ENCODE measurements around the gene ANKRD23.

The ANKRD23 gene

DNA sequence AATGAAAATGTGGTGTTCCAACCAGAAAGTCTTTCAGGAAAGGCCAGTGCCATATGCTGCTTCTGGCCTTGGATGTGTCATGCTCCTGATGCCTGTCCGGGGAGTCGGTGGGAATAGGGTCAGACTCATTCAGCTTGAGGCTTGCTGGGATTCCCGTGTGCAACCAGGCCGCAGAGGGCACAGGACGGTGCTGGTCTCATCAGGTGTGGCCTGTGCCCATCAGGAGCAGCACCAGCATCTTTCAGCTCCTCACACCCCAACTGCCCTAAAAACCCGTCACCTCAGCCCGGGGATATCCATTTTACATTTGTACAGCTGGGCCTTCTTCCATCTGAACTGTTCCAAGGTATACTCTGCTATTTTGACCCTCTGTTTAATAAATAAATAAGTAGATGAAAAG, 41.1 kb downstream of the ANKRD23 start:
- TF ChIP-seq, protein P1, sequence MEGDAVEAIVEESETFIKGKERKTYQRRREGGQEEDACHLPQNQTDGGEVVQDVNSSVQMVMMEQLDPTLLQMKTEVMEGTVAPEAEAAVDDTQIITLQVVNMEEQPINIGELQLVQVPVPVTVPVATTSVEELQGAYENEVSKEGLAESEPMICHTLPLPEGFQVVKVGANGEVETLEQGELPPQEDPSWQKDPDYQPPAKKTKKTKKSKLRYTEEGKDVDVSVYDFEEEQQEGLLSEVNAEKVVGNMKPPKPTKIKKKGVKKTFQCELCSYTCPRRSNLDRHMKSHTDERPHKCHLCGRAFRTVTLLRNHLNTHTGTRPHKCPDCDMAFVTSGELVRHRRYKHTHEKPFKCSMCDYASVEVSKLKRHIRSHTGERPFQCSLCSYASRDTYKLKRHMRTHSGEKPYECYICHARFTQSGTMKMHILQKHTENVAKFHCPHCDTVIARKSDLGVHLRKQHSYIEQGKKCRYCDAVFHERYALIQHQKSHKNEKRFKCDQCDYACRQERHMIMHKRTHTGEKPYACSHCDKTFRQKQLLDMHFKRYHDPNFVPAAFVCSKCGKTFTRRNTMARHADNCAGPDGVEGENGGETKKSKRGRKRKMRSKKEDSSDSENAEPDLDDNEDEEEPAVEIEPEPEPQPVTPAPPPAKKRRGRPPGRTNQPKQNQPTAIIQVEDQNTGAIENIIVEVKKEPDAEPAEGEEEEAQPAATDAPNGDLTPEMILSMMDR (IDR thresholded peaks at IDR 0.05): no peak

GRCh38 chr2:96801786-96802595, 41.8 kb downstream of the ANKRD23 start:
- Mint-ChIP-seq H3K36me3 (ENCODE audit: low read depth) (peaks cover 9% of the 10 kb centered on the region), H3K9me3 (peaks cover 6% of the 10 kb centered on the region), H3K27ac (no peak overlapping the region), H3K4me1 (no peaks in the 10 kb centered on the region), H3K4me3 (no peak overlapping the region), H3K27me3 (ENCODE audit: low read depth, poor library complexity) (peaks cover 9% of the 10 kb centered on the region)
- TF ChIP-seq, protein P1 (IDR thresholded peaks at IDR 0.05): no peak
- no peak for DNase-seq

More for the DNA sequence above, 41.1 kb downstream of the ANKRD23 start:
- no peak overlapping the region for H3K4me3 Mint-ChIP-seq
- peaks cover 9% of the 10 kb centered on the region for H3K27me3 Mint-ChIP-seq (ENCODE audit: low read depth, poor library complexity)
- H3K36me3 Mint-ChIP-seq (ENCODE audit: low read depth): peaks cover 9% of the 10 kb centered on the region
- no peak for DNase-seq
- peaks cover 6% of the 10 kb centered on the region for H3K9me3 Mint-ChIP-seq
- no peaks in the 10 kb centered on the region for H3K4me1 Mint-ChIP-seq
- no peak overlapping the region for H3K27ac Mint-ChIP-seq

- H3K27me3 Mint-ChIP-seq (ENCODE audit: low read depth, poor library complexity): peaks cover 5% of the 10 kb centered on the region
- H3K9me3 Mint-ChIP-seq: peaks cover 2% of the 10 kb centered on the region
- no peaks in the 10 kb centered on the region for H3K4me1 Mint-ChIP-seq
- H3K4me3 Mint-ChIP-seq: no peak overlapping the region
- no peak overlapping the region for H3K27ac Mint-ChIP-seq
- DNase-seq: peak; percentile 72
- TF ChIP-seq, protein P1 (IDR thresholded peaks at IDR 0.05): peak; percentile 78
- peaks cover 3% of the 10 kb centered on the region for H3K36me3 Mint-ChIP-seq (ENCODE audit: low read depth)
Measured at GRCh38 chr2:96801005-96801785, 42.6 kb downstream of the ANKRD23 start.

- Mint-ChIP-seq H3K4me1 (no peaks in the 10 kb centered on the region), H3K27ac (no peak overlapping the region), H3K4me3 (no peak overlapping the region), H3K27me3 (ENCODE audit: low read depth, poor library complexity) (peaks cover 6% of the 10 kb centered on the region), H3K36me3 (ENCODE audit: low read depth) (no peaks in the 10 kb centered on the region), H3K9me3 (no peaks in the 10 kb centered on the region)
- DNase-seq: no peak
- TF ChIP-seq, protein P1 (IDR thresholded peaks at IDR 0.05): no peak
Measured at GRCh38 chr2:96800061-96801004, 43.5 kb downstream of the ANKRD23 start.

DNA sequence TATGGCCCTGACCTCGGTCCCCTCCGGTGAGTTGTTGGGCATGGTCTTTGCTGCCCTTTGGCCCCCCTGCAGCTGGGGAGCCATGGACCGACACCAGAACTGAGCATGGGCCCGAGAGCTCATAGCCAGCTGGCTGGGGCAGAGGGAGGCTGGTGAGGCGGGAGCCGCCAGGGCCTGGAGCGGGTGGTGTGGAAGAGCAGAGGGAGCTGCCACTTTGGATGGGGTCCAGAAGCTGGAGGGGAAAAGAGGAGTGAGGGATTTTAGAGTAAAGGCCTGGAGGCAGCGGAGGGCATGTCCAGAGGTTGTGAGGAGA, 44.2 kb downstream of the ANKRD23 start:
- DNase-seq: no peak
- H3K27me3 Mint-ChIP-seq (ENCODE audit: low read depth, poor library complexity): peaks cover 6% of the 10 kb centered on the region
- peaks cover under 1% of the 10 kb centered on the region for H3K4me1 Mint-ChIP-seq
- no peak overlapping the region for H3K27ac Mint-ChIP-seq
- no peak overlapping the region for H3K4me3 Mint-ChIP-seq
- no peaks in the 10 kb centered on the region for H3K9me3 Mint-ChIP-seq
- TF ChIP-seq, protein P1 (IDR thresholded peaks at IDR 0.05): no peak
- no peaks in the 10 kb centered on the region for H3K36me3 Mint-ChIP-seq (ENCODE audit: low read depth)

Measured in nephron progenitor cell (in vitro differentiated cells).